ENCODE data around the gene WT1.
A peak's percentile ranks its signal among the peaks of the same experiment; 100 is the strongest.

WT1 gene

DNA sequence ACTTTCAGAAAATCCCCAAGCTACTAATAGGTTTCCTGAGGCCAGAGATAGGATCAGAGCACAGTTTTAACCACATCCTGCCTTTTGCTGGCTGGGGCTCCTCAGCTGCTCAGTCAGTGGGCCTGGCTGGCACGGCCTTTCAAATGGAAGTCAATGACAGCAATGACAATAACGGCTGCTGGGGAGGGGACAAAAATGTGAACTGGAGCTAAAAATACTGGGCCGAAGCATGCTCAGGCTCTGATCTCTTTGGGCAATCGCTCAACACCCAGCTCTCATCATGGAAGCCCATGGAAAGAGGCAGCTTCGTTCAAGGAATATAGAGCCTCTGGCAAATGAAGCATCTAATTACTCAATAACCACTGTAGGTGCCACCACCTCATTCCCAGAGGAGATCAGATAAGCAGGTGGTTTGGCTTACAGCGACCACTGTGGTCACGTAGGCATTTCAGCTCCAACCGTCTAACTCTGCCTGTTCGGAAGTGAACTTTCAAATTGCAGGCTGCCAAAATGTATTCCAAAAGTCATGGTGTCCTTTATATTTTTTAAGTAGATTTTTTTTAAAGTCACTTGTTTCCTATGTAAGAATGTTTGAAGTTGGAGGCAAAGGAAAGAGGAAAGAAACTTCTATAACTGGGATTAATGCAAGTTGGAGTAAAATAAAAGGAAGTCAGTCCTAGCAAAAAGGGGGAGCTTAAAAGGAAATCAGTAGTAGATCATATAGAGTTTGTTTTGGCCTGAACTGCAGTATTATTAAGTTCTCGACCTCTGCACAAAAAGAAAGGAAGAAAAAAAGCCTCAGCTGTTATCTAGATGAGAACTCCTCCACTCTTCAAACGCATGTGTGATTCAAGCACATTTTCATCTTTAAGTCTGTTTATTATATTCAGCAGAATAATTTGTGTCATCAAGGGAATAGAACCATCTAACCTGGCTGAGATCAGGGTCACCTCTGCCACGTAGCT, 14.1 kb downstream of the WT1 start:
- DNase-seq, result peak; percentile 34

DNA sequence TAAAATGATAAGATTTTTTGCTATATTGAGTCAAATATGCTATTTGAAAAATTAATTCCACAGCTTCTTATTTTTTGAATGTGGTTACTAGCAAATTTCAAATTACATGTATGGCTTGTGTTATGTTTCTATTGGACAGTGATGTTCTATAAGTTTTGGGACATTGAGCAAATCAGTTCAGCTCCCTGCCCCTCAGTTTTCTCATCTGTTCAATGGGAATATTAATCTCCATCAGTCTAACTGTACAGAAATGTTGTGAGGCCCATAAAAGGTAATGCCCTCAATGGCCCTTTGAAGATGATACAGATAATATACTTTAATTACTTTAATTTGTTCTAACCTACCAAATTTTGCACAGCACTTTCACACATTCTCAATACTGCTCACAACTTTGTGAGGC, 15.2 kb downstream of the WT1 start:
- DNase-seq, result no peak

DNA sequence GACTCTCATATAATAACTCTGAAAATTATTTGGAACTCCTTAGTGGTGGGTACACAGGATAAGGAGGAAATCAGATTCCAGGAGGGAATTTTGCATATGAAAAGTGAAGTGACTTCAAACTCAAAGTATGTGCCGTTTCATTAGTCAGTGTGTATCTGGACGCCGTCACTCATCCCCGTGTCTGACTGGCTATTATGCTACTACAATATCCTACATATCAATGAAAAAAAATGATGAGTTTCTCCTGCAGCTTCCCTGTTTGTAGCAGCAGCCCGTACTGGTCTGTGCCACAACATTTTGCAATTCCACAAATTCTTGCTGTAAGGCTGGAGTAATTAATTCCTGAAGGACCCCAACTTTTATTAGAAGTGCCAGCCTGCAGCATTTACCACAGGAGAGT, 16.5 kb downstream of the WT1 start:
- DNase-seq, result no peak

DNA sequence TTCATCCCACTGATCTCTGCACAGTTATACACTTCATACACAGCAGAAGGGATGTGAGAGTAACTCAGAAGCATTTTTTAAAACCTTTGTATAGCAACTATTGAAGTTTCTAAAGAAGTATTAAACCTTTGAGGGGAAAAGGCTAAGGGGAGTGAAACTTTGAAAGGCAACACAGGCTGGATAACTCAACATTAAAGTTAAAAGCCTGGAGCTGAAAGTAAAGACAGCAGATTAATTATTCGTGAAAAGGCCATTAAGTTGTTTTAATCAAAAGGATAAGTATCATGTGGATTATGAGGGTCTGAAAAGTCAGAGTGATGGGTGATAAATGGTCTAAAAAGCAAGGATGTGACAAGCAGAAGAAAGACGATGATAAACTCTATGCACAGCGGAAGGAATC, 17.5 kb downstream of the WT1 start:
- no peak for DNase-seq

DNA sequence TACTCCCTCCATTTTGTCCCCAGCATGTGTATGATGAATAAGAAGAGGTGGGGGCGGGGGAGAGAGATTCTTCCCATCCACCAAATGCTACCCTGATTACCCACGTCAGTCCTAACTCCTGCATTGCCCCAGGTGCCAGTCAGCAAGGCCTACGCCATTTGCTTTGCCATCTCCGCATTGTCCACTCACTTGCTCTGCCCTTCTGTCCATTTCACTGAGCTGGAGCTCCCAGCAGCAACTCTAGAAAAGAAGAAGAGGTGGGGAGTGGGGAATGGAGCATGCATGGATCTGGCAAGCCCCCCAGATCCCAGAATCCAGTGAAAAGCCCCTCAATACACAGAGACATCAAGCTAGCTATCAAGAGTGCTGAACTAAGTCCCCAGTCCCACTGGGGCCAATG, 19.0 kb downstream of the WT1 start:
- no peak for DNase-seq

DNA sequence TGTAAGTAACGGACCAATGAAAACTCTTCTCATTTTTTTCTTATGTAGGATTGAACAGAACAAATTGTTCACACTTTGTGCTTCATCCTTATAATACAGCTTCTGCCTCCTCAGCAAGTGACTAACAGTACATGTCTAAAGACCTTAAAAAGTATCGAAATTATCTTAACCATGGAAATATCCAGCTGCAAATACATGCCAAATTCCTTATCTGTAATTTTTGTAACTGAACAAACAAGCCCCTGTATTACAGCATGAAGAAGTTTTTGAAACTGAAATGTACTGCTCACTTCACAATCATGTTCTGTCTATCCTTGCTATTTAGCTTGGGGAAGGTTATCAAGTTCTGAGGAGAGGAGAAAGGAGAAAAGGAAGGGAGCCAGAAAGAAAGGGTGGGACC, 20.4 kb downstream of the WT1 start:
- no peak for DNase-seq

DNA sequence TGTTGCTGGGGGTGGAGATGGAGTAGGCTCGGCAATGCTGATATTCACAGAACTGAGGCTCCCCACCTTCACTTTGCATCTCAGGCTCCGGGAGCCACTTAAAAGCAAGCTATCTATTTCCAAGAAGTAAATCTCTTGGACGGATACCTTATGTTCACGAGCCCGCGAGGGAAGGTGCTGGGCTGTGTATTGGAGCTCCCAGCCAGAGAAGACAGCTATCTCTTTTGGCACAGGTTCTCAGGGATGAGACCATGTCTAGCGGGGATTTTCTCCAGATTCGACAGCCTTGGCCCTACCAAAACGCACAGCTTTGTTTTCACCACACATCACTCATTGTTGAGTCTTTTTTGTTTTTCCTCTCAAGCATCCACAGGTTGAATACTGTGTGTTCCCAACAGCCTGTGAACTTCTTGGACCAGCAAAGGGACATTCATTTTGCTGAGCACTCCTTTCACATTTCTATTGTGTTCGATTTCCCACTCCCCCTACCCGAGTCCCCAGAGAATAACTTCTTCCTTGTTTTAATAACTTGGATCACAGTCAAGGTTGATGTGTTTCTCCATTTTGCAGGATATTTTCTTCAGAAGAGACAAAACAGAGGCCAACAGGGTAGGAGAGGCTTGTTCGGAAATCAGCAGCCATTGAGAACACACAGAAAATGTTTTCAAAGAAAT, 23.3 kb downstream of the WT1 start:
- no peak for DNase-seq

DNA sequence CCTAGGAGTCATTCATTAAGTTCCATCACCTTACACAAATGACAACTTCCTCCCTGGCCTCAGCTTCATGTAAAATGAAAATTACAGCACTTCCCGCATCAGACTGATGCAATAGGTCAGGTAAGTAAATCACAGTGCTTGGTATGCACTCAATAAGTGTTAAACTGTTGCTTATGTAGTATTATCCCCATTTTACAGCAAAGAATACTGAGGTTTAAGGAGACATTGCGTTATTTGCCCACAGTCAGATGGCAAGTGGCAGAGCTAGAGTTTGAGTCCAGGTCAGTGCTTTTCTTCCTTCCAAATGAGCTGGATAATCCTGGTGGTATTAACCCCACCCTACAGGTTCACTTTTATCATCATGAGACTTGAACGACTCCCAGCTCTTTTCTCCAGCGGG, 29.7 kb downstream of the WT1 start:
- no peak for DNase-seq

DNA sequence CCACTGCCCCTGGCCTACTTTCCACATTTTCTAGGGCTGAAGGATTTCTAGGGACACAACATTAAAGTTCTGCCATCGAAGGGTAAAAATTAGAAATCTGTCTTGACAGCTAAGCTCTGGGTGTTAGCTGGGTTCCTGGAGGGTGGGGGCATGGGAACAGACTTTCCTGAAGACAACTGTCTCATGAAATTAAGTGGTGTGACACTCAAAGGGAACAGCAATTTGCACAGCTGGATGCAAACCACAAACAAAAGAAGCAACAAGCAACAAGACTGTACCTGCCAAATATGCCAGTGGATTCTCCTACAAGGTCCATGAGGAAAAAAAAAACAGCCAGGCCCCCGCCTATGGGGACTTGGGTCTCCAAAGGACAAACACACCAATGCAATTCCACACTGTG, 32.5 kb downstream of the WT1 start:
- no peak for DNase-seq

DNA sequence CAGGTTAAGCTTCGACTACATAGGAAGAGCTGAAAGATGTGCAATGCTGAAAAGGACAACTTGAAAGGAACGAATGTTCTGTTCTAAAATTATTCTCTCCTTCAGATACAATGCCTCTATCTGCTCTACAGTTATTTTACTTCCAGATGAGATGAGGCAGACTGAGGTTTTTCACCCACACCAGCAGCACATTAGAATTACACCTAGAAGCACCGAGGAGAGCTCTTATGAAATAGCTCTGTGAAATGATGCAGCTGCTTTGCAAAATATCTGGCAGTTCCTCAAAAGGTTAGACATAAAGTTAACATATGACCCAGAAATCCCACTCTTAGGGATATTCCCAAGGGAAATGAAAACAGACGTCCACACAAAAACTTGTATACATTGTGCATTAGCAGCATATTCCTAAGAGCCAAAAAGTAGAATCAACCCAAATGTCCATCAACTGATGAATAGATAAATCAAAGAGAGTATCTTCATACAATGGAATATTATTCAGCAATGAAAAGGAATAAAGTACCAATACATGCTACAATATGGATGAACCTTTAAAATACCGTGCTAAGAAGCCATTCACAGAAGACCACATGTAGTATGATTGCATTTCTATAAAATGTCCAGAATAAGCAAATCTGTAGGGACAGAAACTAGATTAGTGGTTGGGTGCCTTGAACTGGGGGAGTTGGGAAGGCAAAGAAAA, 34.5 kb downstream of the WT1 start:
- no peak for DNase-seq

DNA sequence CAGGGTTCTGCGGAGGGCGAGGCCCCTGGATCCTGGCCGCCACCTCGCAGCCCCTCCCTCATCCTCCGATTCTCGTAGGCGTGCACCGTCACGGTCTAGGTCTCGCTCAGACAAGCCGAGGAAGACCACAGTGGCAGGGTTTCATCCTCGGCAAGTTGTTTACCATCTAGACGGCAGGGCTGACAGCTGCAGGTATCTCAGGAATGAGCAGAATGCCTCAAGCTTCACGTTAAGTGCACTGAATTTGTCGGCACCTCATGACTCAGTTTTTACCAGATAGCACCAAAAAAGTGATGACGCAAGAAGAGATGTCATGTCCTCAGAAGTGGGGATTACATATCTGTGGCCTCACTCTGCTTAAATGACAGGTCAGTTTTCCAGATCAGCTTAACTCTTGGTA, 35.1 kb downstream of the WT1 start:
- no peak for DNase-seq

DNA sequence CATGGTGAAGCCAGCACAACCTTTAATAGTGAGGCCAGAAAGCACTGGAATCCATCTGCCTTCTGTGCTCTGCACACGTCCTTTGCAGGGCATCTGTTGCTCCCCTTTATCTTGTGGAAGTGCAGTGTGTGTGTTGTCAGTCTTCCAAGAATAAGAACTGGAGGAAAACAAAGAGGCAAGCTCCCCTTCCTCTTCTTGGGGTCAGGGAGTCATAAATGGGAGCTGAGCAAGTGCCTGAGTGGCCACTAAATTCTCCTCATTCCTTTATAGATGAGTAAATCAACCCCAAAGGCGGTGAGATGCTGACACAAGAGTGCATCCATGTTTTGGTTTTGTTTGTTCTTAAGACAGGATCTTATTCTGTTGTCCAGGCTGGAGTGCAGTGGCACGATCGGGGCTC, 38.3 kb downstream of the WT1 start:
- no peak for DNase-seq

DNA sequence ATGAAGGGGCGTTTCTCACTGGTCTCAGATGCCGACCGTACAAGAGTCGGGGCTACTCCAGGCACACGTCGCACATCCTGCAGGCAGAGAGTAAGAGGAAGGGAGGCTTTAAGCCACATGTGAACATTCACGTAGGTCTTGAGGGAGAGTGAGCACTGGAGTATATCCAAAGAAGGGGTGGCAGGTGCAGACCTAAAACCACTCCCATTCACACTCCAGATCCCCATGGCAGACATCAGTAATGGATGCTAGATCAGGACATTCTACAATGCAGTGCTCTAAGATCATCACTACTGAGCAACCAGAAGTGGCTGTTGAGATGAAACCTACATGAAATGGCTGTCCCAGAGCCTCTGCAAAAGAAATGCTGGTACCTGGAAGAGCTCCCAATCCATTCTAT, 39.0 kb downstream of the WT1 start:
- DNase-seq, result no peak

DNA sequence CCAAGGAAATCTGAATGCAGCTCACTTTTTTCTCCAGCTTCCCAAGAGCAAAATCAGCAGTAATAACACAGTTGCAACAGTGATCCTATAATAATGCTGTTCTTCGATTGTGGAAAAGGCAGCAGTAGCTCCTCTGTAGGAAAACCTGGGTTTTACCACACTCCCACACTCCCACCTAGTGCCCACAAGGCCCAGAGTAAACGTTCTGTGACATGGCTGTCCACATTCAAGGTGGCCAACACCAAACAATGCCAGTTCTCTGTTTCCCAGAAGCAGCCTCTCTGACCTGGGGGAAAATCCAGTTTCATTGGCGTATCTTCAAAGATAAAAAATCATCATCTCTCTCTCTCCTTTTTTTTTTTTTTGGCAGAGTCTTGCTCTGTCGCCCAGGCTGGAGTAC, 40.2 kb downstream of the WT1 start:
- no peak for DNase-seq

DNA sequence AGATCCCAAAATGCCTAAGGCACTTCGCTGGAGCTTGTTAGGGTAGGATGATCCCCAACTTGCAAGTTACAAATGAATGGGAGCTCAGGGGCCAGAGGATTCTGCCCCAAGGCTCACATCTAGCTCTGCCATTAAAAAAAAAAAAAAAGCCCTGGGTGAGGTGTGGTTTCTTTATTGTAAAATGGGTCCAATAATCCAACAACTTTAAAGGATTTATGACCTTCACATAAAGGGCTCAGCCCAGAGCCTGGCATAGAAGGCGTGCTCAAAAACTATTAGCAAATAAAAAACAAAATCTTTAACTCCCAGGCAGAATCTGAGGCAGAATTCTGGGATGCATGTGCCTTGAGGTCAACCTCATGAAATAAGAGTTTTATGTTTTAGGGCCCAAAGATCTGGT, 42.5 kb downstream of the WT1 start:
- DNase-seq, result no peak

DNA sequence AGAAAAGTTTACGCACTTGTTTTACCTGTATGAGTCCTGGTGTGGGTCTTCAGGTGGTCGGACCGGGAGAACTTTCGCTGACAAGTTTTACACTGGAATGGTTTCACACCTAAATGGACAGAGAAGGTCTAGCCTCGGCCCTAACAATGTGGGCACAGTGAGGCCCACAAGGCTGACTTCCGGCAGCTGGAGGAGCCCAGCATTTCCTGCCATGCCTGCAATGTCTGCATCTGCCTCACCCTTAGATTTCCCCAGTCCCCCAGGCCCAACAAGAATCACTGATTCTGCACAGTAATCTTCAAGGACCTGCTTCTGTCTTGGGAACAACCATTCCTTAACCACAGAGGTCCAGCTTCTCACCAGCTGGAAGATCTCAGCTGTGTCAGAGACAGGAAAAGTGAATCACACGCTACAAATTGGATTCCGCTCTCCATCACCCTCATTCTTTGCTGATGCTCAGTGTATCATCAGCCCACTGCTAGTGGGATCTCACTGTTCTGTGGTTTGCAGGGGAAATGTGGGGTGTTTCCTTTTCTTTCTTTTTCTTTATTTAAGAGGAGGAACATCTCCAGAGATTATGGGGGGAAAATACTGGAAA, 43.3 kb downstream of the WT1 start:
- DNase-seq, result no peak

DNA sequence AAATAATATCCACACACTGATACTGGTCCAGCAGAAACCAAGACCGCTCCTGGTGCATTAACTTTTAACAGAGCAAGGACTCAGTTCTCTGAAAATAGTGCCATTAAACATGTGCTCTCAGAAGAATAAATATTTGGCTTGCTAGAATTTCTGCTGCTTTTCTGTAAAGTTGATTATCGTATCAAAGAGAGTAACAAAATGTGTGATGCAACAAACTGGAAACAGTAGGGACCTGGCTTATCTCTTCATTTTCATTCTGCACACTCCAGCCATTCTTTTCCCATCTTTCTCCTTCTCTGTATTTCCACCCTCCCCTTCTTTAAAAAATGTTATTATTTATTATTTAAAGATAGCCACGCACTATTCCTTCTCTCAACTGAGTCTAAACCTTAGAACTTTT, 43.9 kb downstream of the WT1 start:
- no peak for DNase-seq

DNA sequence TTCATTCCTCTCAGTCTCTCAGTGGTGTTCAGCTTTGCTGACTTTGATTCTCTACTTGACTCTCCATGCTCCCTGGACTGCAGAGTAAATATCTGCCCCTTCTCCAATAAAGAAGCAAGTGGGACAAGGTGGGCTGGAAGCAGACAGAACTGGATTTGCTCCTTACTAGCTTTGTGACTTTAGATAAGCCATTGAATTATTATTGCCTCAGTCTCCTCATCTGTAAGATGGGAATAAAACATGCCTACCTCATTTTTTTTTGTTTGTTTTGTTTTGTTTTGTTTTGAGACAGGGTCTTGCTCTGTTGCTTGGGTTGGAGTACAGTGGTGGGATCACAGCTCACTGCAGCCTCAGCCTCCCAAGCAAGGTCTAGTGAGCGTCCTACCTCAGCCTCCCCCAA, 44.6 kb downstream of the WT1 start:
- no peak for DNase-seq

DNA sequence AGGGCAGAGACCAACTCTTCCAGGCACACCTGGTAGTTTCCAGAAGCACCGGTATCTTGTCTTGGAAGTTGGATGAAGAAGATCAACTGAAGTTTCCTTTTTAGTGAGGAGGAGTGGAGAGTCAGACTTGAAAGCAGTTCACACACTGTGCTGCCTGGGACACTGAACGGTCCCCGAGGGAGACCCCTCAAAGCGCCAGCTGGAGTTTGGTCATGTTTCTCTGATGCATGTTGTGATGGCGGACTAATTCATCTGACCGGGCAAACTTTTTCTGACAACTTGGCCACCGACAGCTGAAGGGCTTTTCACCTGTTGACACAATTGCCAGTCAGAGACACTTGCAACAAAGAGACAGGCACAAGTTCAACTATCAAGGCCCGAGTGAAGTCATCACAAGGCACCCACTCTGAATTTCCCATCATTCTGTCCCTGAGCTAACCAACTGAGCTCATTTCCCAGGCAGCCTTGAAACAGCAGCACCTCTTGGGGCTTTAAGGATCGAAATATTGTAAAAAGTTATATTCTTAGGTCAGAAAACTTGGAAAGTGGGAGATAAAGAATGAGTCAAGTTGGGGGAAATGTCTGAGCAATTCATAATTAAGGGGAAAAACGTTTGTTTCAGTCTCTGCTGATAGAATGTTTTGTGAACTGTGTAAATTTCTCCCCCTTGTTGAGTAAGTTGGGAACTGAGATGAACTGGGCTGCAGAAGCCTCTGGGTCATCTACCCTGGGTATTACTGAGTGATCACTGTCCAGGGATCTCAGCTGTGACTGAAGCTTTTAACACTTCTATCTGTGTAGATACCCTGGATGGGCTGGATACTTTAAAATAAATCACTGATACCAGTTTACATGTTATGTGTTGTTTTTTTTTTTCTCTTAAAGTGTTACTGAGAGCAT, 46.2 kb downstream of the WT1 start:
- no peak for DNase-seq

DNA sequence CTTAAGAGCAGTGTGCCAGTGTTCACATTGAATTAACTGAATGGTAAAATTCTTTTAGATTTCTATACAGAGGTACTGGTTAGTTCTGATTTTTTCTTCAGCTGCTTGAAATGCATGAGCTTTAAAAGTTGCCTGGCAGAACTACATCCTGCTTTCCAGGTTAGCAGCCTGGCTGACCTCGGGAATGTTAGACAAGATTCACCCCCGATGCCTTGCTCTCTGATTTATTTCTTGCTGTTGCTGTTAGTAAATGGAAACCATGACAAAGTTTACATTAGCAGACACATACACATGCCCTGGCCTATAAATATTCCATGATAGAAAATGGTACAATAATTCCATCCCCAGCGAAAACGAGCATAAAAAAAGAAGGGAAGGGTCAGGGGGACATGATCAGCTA, 47.0 kb downstream of the WT1 start:
- DNase-seq, result no peak

DNA sequence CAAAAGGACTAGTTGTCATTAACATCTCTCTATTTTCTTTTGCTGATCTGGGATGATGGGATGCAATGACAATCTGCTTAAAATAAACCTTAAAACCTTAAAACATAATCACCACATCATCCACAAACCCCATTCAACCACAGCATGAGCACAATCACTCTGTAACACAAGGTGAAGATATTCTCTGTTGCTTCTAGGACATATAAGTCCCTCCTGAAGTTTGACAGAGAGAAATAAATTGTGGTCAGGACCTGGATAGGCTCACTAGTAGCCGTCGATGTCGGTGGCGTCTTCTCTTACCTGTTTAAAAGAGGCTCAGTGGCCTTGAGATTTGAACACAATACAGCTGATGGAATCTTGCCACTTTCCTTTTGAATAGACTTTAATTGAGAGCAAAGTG, 47.9 kb downstream of the WT1 start:
- DNase-seq, result no peak

DNA sequence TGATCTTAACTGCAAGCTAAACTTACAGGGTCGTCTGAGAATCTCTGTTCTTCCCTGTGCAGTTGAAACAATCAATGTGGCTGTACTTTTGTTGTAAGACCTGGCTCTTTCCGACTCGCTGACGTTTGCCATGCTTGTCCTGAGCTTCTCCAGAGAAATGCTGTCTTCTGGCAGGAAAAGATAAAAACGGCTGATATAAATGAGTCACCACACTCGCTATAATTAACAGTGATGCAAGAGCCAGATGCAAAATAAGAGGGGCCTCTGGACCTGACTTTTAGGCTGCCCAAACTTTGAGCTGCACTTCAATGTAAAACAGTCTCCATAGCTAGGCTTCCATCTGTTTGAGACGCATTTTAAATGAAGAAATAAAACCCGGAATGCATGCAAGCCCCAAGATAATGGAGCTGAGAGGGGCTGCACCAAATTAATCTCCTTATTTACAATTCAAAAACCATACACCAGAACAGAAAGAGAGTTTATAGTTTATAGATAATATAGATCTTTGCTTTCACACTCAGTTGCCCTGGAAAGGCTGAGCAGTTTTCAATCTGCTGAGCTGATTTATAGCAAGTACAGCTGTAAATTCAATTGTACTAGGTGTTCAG, 48.5 kb downstream of the WT1 start:
- DNase-seq, result no peak

Measured in activated effector memory CD4-positive, alpha-beta T cell treated with Interleukin-2 at 50 U/mL for 16 hours (primary cell).